Loucy (cell line): ENCODE results near the gene PARD3B.
A peak's percentile ranks its signal among the peaks of the same experiment; 100 is the strongest.

Source experiments
- H2AFZ ChIP-seq: fragments of 200-600 bp; sonication (generic); 2 replicates; pipeline ENCODE4 v1.6.0; 2016; ENCODE audit warnings: antibody characterized with exemption, mild to moderate bottlenecking, low read length, moderate library complexity
- H3F3A ChIP-seq: fragments of 200-600 bp; 2 replicates; pipeline ENCODE4 v1.6.0; 2016; ENCODE audit warnings: antibody characterized with exemption, low read depth, mild to moderate bottlenecking
- H3K27me3 ChIP-seq: fragments of 200-600 bp; sonication (generic); 2 replicates; pipeline ENCODE4 v1.6.1; 2014; ENCODE audit warnings: low read length, mild to moderate bottlenecking; ENCODE audit not compliant: insufficient read depth, poor library complexity, severe bottlenecking
- H3K36me3 ChIP-seq: fragments of 200-600 bp; sonication (generic); 2 replicates; pipeline ENCODE4 v1.6.1; 2016; ENCODE audit warnings: low read length; ENCODE audit not compliant: insufficient read depth
- H3K4me1 ChIP-seq: fragments of 200-600 bp; sonication (generic); 2 replicates; pipeline ENCODE4 v1.5.1; 2014; ENCODE audit warnings: low read length, mild to moderate bottlenecking; ENCODE audit not compliant: insufficient read depth, poor library complexity, severe bottlenecking
- H3K4me2 ChIP-seq: fragments of 200-600 bp; sonication (generic); 2 replicates; pipeline ENCODE4 v1.6.0; 2014; ENCODE audit warnings: antibody characterized with exemption, low read length, low read depth, mild to moderate bottlenecking; ENCODE audit not compliant: poor library complexity, severe bottlenecking
- H3K4me3 ChIP-seq: fragments of 200-600 bp; sonication (generic); 2 replicates; pipeline ENCODE4 v1.5.1; 2014; ENCODE audit warnings: low read length, mild to moderate bottlenecking, mixed read lengths; ENCODE audit not compliant: poor library complexity, severe bottlenecking
- H3K79me2 ChIP-seq: fragments of 200-600 bp; sonication (generic); 2 replicates; pipeline ENCODE4 v1.6.1; 2014; ENCODE audit warnings: low read length; ENCODE audit not compliant: insufficient read depth
- H3K9ac ChIP-seq: fragments of 200-600 bp; sonication (generic); 2 replicates; pipeline ENCODE4 v1.6.0; 2014; ENCODE audit warnings: mild to moderate bottlenecking, low read depth, low read length, moderate library complexity; ENCODE audit not compliant: poor library complexity, severe bottlenecking
- H3K9me2 ChIP-seq: fragments of 200-600 bp; sonication (generic); replicated peaks from 2 replicates; pipeline ENCODE4 v1.6.1; 2016; ENCODE audit warnings: low read depth, low read length, mixed read lengths
- H3K9me3 ChIP-seq: fragments of 200-600 bp; sonication (generic); 2 replicates; pipeline ENCODE4 v1.6.1; 2014; ENCODE audit warnings: mild to moderate bottlenecking, antibody characterized with exemption, low read length, low read depth; ENCODE audit not compliant: insufficient read depth
- H4K20me1 ChIP-seq: fragments of 200-600 bp; sonication (generic); 2 replicates; pipeline ENCODE4 v1.6.0; 2014; ENCODE audit warnings: antibody characterized with exemption, low read length, mild to moderate bottlenecking; ENCODE audit not compliant: insufficient read depth, poor library complexity, severe bottlenecking
- EZH2phosphoT487 ChIP-seq: fragments of 200-600 bp; IDR thresholded peaks from 2 replicates; pipeline ENCODE4 v1.6.1; 2018; ENCODE audit warnings: antibody characterized with exemption, mild to moderate bottlenecking, moderate library complexity, borderline replicate concordance
- TF ChIP-seq, protein P1 (sequence below): fragments of 200-600 bp; sonication (generic); conservative IDR thresholded peaks from 2 replicates; pipeline ENCODE4 v1.5.1; 2014; ENCODE audit warnings: mild to moderate bottlenecking, antibody characterized with exemption, low read length

PARD3B gene

DNA sequence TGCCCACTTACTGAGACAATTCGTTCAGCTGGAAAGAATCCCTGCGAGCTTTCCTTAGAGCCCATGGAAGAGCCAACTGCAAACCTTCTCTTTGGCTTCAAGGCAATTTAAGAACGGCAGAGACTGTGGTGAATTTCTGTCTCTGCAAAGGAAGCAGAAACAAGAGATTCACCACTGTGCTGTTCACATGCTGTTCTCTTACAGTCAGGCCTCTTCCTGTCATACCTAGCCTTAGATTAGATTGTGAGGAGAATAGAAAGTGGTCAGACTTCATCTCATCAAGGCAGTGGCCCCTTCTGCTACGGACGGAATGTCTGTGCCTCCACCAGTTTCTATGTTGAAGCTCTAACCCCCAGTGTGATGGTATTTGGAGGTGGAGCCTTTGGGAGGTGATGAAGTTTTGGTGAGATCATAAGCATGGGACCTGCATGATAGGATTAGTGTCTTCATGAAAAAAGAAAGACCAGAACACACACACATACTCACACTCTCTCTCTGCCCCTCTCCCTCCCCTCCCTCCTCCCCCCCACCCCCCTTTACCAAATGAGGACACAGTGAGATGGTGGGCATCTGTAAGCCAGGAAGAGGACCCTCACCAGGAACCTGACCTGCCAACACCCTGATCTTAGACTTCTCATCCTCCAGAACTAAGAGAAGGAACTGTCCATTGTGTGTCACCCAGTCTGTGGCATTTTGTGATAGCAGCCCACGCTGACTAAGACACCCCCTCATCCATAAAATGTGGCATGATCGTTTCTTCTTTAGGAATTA is 1091.5 kb downstream of the PARD3B start:
- no peaks in the 10 kb centered on the region for H4K20me1 ChIP-seq
- no peaks in the 10 kb centered on the region for H3K9me2 ChIP-seq
- H3K27me3 ChIP-seq = no peaks in the 10 kb centered on the region
- no peak overlapping the region for H3K4me2 ChIP-seq
- no peaks in the 10 kb centered on the region for H3K36me3 ChIP-seq
- no peaks in the 10 kb centered on the region for H3K79me2 ChIP-seq
- no peak overlapping the region for H3K4me3 ChIP-seq
- no peak overlapping the region for H3K9ac ChIP-seq
- TF ChIP-seq EZH2phosphoT487 = no peak
- TF ChIP-seq, protein P1, sequence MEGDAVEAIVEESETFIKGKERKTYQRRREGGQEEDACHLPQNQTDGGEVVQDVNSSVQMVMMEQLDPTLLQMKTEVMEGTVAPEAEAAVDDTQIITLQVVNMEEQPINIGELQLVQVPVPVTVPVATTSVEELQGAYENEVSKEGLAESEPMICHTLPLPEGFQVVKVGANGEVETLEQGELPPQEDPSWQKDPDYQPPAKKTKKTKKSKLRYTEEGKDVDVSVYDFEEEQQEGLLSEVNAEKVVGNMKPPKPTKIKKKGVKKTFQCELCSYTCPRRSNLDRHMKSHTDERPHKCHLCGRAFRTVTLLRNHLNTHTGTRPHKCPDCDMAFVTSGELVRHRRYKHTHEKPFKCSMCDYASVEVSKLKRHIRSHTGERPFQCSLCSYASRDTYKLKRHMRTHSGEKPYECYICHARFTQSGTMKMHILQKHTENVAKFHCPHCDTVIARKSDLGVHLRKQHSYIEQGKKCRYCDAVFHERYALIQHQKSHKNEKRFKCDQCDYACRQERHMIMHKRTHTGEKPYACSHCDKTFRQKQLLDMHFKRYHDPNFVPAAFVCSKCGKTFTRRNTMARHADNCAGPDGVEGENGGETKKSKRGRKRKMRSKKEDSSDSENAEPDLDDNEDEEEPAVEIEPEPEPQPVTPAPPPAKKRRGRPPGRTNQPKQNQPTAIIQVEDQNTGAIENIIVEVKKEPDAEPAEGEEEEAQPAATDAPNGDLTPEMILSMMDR = no peak
- H2AFZ ChIP-seq = peak overlapping the region; percentile 41
- no peaks in the 10 kb centered on the region for H3K9me3 ChIP-seq
- no peaks in the 10 kb centered on the region for H3K4me1 ChIP-seq
- no peaks in the 10 kb centered on the region for H3F3A ChIP-seq

DNA sequence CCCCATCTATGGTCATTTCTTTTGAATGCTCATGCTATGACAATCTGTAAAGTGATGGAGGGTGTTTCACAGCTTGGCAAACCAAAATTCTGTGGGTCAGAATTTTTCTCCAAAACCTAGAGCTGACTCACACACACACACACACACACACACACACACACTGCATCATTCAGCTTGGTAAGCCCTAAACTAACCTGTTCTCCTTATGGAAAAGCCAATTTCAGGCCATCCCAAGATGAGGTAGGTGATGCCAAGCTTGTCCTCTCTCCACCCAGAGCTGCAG is 1092.0 kb downstream of the PARD3B start:
- Histone ChIP-seq H3K79me2 (no peaks in the 10 kb centered on the region), H3K4me1 (no peaks in the 10 kb centered on the region), H3K4me3 (no peak overlapping the region), H3K4me2 (no peak overlapping the region), H3K9ac (no peak overlapping the region), H3F3A (no peaks in the 10 kb centered on the region), H3K27me3 (no peaks in the 10 kb centered on the region), H3K9me3 (no peaks in the 10 kb centered on the region), H2AFZ (no peak overlapping the region), H4K20me1 (no peaks in the 10 kb centered on the region), H3K36me3 (no peaks in the 10 kb centered on the region), H3K9me2 (no peaks in the 10 kb centered on the region)
- TF ChIP-seq EZH2phosphoT487 = no peak
- TF ChIP-seq, protein P1 = no peak

DNA sequence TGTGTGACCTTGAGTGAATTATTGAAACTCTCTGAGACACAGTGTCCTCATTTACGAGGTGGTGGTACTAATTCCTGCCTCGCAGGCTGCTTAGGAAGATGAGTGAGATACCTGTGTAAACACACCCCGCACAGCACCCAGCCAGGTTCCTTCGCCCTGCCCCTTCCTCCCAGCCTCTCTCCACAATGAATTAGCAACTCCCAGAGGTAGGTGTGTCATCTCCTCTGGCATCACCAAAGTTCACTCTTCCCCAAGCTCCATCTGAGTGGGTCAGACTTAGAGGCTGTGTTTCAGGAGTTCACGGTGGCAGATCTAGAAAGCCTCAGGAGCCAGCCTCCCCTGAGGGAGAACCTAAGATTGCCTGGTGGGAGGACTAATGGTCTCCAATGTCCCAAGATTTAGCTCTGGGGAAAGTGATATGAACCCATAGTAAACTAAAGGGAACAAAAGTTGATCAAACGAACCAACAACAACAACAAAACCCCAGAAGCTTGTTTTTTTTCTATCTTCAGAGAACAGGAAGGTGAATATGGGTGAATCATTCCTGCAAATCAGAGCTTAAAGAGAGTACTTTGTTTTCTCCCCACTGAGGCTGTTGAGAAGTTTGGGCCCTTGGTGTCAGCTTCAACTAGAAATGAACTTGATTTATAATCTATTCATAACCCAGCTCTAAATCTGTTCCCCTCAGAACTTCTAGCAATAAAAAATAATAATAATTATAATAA is 1092.7 kb downstream of the PARD3B start:
- Histone ChIP-seq H3K36me3 (no peaks in the 10 kb centered on the region), H3K27me3 (no peaks in the 10 kb centered on the region), H3K9ac (no peak overlapping the region), H3K4me2 (no peak overlapping the region), H3K9me3 (no peaks in the 10 kb centered on the region), H3K79me2 (no peaks in the 10 kb centered on the region), H3K9me2 (no peaks in the 10 kb centered on the region), H4K20me1 (no peaks in the 10 kb centered on the region), H3K4me3 (no peak overlapping the region), H2AFZ (no peak overlapping the region), H3K4me1 (no peaks in the 10 kb centered on the region), H3F3A (no peaks in the 10 kb centered on the region)
- TF ChIP-seq, protein P1 = no peak
- TF ChIP-seq EZH2phosphoT487 = no peak
